H9 (cell line): ENCODE measurements around the gene EXOC8. TPM values are rescaled to one million over a fixed set of nuclear protein-coding genes. Genes with fewer than 3 reads are reported as not detected.

Experiments used
- DNase-seq: peaks from one replicate; pipeline ENCODE4 v3.0.0-alpha.2; 2017
- H2AFZ ChIP-seq: one replicate; pipeline ENCODE4 v1.6.1; 2013; ENCODE audit warnings: mild to moderate bottlenecking, low read length, control low read depth, moderate library complexity
- H2AK5ac ChIP-seq: 2 replicates; pipeline ENCODE4 v1.6.1; 2013; ENCODE audit warnings: low read length, control low read depth, mixed read lengths; ENCODE audit not compliant: insufficient read length
- H2BK120ac ChIP-seq: one replicate; pipeline ENCODE4 v1.6.1; 2013; ENCODE audit warnings: low read depth, mild to moderate bottlenecking, low read length, control low read depth, inconsistent platforms; ENCODE audit not compliant: poor library complexity, severe bottlenecking
- H2BK12ac ChIP-seq: 2 replicates; pipeline ENCODE4 v1.6.1; 2013; ENCODE audit warnings: low read length, control low read depth, mixed read lengths, low read depth; ENCODE audit not compliant: insufficient read length
- H2BK15ac ChIP-seq: 2 replicates; pipeline ENCODE4 v1.6.1; 2013; ENCODE audit warnings: low read depth, low read length, control low read depth
- H2BK20ac ChIP-seq: one replicate; pipeline ENCODE4 v1.6.1; 2013; ENCODE audit warnings: low read depth, mild to moderate bottlenecking, low read length, control low read depth, inconsistent platforms; ENCODE audit not compliant: poor library complexity, severe bottlenecking
- H2BK5ac ChIP-seq: 2 replicates; pipeline ENCODE4 v1.6.1; 2013; ENCODE audit warnings: low read length, control low read depth, mixed read lengths; ENCODE audit not compliant: insufficient read length
- H3K14ac ChIP-seq: 2 replicates; pipeline ENCODE4 v1.6.1; 2013; ENCODE audit warnings: low read length, control low read depth; ENCODE audit not compliant: insufficient read depth
- H3K18ac ChIP-seq: 2 replicates; pipeline ENCODE4 v1.6.1; 2013; ENCODE audit warnings: low read depth, mild to moderate bottlenecking, mixed read lengths, low read length, control low read depth; ENCODE audit not compliant: insufficient read length
- H3K23ac ChIP-seq: 2 replicates; pipeline ENCODE4 v1.6.1; 2013; ENCODE audit warnings: low read length, control low read depth, mixed read lengths, low read depth; ENCODE audit not compliant: insufficient read length
- H3K23me2 ChIP-seq: 2 replicates; pipeline ENCODE4 v1.6.1; 2013; ENCODE audit warnings: low read depth, mild to moderate bottlenecking, mixed read lengths, low read length, control low read depth; ENCODE audit not compliant: insufficient read length, poor library complexity, severe bottlenecking
- H3K27ac ChIP-seq: 2 replicates; pipeline ENCODE4 v1.5.1; 2013; ENCODE audit warnings: low read length, control low read depth, mixed read lengths, low read depth; ENCODE audit not compliant: insufficient read length
- H3K27me3 ChIP-seq: 2 replicates; pipeline ENCODE4 v1.6.1; 2013; ENCODE audit warnings: low read length, control low read depth, inconsistent platforms; ENCODE audit not compliant: insufficient read depth
- H3K4ac ChIP-seq: 2 replicates; pipeline ENCODE4 v1.6.1; 2013; ENCODE audit warnings: low read depth, mild to moderate bottlenecking, control low read depth, inconsistent platforms, low read length, moderate library complexity
- H3K4me1 ChIP-seq: 2 replicates; pipeline ENCODE4 v1.6.1; 2013; ENCODE audit warnings: low read length, control low read depth, inconsistent platforms; ENCODE audit not compliant: insufficient read depth
- H3K4me2 ChIP-seq: 2 replicates; pipeline ENCODE4 v1.6.1; 2013; ENCODE audit warnings: low read length, control low read depth, mixed read lengths; ENCODE audit not compliant: insufficient read length, insufficient read depth
- H3K56ac ChIP-seq: 2 replicates; pipeline ENCODE4 v1.6.1; 2013; ENCODE audit warnings: low read depth, mild to moderate bottlenecking, mixed read lengths, low read length, control low read depth; ENCODE audit not compliant: insufficient read length
- H3K79me1 ChIP-seq: 2 replicates; pipeline ENCODE4 v1.6.1; 2013; ENCODE audit warnings: low read depth, mild to moderate bottlenecking, moderate library complexity, low read length, control low read depth, inconsistent platforms; ENCODE audit not compliant: insufficient read depth, poor library complexity, severe bottlenecking
- H3K79me2 ChIP-seq: 2 replicates; pipeline ENCODE4 v1.6.1; 2013; ENCODE audit warnings: low read length, control low read depth, inconsistent platforms; ENCODE audit not compliant: insufficient read depth
- H3K9ac ChIP-seq: 2 replicates; pipeline ENCODE4 v1.6.1; 2013; ENCODE audit warnings: low read length, control low read depth, mixed read lengths; ENCODE audit not compliant: insufficient read length; ENCODE audit errors: extremely low read depth
- H3K9me3 ChIP-seq: one replicate; pipeline ENCODE4 v1.6.1; 2013; ENCODE audit warnings: low read depth, low read length, inconsistent platforms; ENCODE audit not compliant: control insufficient read depth
- H3T11ph ChIP-seq: one replicate; pipeline ENCODE4 v1.6.1; 2013; ENCODE audit warnings: mild to moderate bottlenecking, low read length, control low read depth, inconsistent platforms
- H4K20me1 ChIP-seq: one replicate; pipeline ENCODE4 v1.6.1; 2013; ENCODE audit not compliant: control insufficient read depth, insufficient read length, insufficient read depth
- H4K5ac ChIP-seq: 2 replicates; pipeline ENCODE4 v1.6.1; 2013; ENCODE audit warnings: low read depth, mild to moderate bottlenecking, mixed read lengths, low read length, control low read depth; ENCODE audit not compliant: insufficient read length
- H4K8ac ChIP-seq: replicated peaks from 2 replicates; pipeline ENCODE4 v1.6.1; 2013; ENCODE audit warnings: low read length, control low read depth, mixed read lengths, low read depth; ENCODE audit not compliant: insufficient read length
- H4K91ac ChIP-seq: 2 replicates; pipeline ENCODE4 v1.6.1; 2013; ENCODE audit warnings: low read depth, mild to moderate bottlenecking, moderate library complexity, mixed read lengths, low read length, control low read depth; ENCODE audit not compliant: insufficient read length
- H3K27ac Mint-ChIP-seq, 3 experiments: 2 replicates in 2 of 3; 3 replicates in 1 of 3; pipeline ENCODE4 v1.8.0; 2020 to 2021; ENCODE audit warnings: mixed read lengths in 3 of 3, mild to moderate bottlenecking in 1 of 3, moderate library complexity in 1 of 3
- H3K27me3 Mint-ChIP-seq: 2 replicates; pipeline ENCODE4 v1.8.0; 2021; ENCODE audit warnings: low read depth, mild to moderate bottlenecking, moderate library complexity, mixed read lengths
- H3K36me3 Mint-ChIP-seq, 3 experiments: 2 replicates in 2 of 3; 3 replicates in 1 of 3; pipeline ENCODE4 v1.8.0; 2020 to 2021; ENCODE audit warnings: low read depth in 3 of 3, mixed read lengths in 3 of 3; ENCODE audit not compliant: insufficient read depth in 1 of 3
- H3K4me1 Mint-ChIP-seq, 2 experiments: 2 replicates each; pipeline ENCODE4 v1.8.0; 2020; ENCODE audit warnings: mixed read lengths in 2 of 2
- H3K4me3 Mint-ChIP-seq, 2 experiments: 2 replicates in 1 of 2; 3 replicates in 1 of 2; pipeline ENCODE4 v1.8.0; 2020 to 2021; ENCODE audit warnings: mild to moderate bottlenecking in 2 of 2, mixed read lengths in 2 of 2, moderate library complexity in 1 of 2
- H3K9me3 Mint-ChIP-seq, 2 experiments: 2 replicates in 1 of 2; 3 replicates in 1 of 2; pipeline ENCODE4 v1.8.0; 2020; ENCODE audit warnings: mild to moderate bottlenecking in 2 of 2, mixed read lengths in 2 of 2, moderate library complexity in 1 of 2
- CTCF ChIP-seq: fragments of 200-600 bp; sonication (generic); conservative IDR thresholded peaks from 3 replicates; pipeline ENCODE4 v1.8.0; 2021; ENCODE audit warnings: antibody characterized with exemption, mild to moderate bottlenecking
- WGBS: extraction: QIAGEN DNeasy Blood & Tissue Kit; methylation state at CpG from one replicate; pipeline ENCODE4 v1.1.7; 2013; ENCODE audit warnings: missing lambda C conversion rate, low lambda C conversion rate, mixed read lengths; ENCODE audit not compliant: insufficient read length; ENCODE audit errors: extremely low coverage; 5-methylcytosine and 5-hydroxymethylcytosine counted together
- total RNA-seq: library from RNA; stranded (reverse); gene quantifications from 2 replicates; pipeline ENCODE4 v1.2.1, GENCODE V29; 2021

Gene EXOC8
- total RNA-seq, 1 experiment from 2014 or later = 10.8 TPM

GRCh38 chr1:231353086-231353485 is 15.4 kb upstream of the EXOC8 start:
- no peak overlapping the region for H3K18ac ChIP-seq
- H3K27ac ChIP-seq = no peak overlapping the region
- no peak overlapping the region for H4K8ac ChIP-seq
- no peaks in the 10 kb centered on the region for H3K4me1 ChIP-seq
- no peak overlapping the region for H3K4me2 ChIP-seq
- Mint-ChIP-seq H3K4me1 (no peaks in the 10 kb centered on the region), H3K36me3 (peaks cover 7 to 43% (median 24%) of the 10 kb centered on the region in 3 experiments; a peak in 6 of 7 replicates), H3K4me3 (no peak overlapping the region), H3K27me3 (no peaks in the 10 kb centered on the region), H3K9me3 (no peaks in the 10 kb centered on the region; a peak in 1 of 5 replicates), H3K27ac (no peak overlapping the region)
- no peak overlapping the region for H3K23ac ChIP-seq
- H2BK120ac ChIP-seq = no peak overlapping the region
- H2BK20ac ChIP-seq = no peak overlapping the region
- no peak for TF ChIP-seq CTCF
- H3K56ac ChIP-seq = no peak overlapping the region
- no peaks in the 10 kb centered on the region for H3K79me1 ChIP-seq
- H3K14ac ChIP-seq = no peak overlapping the region
- no CpG with 5 or more reads among the region's 2 CpGs for WGBS
- H3K9me3 ChIP-seq = no peaks in the 10 kb centered on the region
- H4K5ac ChIP-seq = no peak overlapping the region
- no peak overlapping the region for H2BK15ac ChIP-seq
- no peak for DNase-seq
- H3T11ph ChIP-seq = no peak overlapping the region
- H2BK12ac ChIP-seq = no peak overlapping the region
- H3K4ac ChIP-seq = no peak overlapping the region
- no peaks in the 10 kb centered on the region for H3K79me2 ChIP-seq
- H2AFZ ChIP-seq = no peak overlapping the region
- no peak overlapping the region for H2AK5ac ChIP-seq
- no peaks in the 10 kb centered on the region for H3K27me3 ChIP-seq
- no peaks in the 10 kb centered on the region for H4K20me1 ChIP-seq
- H4K91ac ChIP-seq = no peak overlapping the region
- H3K23me2 ChIP-seq = no peaks in the 10 kb centered on the region
- H3K9ac ChIP-seq = no peak overlapping the region
- H2BK5ac ChIP-seq = no peak overlapping the region
